ENCODE results near the gene TTC31.

The TTC31 gene

GRCh38 chr2:74444498-74445318 is 38.2 kb upstream of the TTC31 start:
- Histone ChIP-seq H3K9me3 (ENCODE audit: insufficient read depth, low read length, severe bottlenecking) (no peaks in the 10 kb centered on the region), H3K4me3 (ENCODE audit: low read depth in 1 of 2, low read length in 2 of 2) (no peak overlapping the region), H4K20me1 (ENCODE audit: insufficient read depth, low read length) (no peaks in the 10 kb centered on the region), H3K9ac (ENCODE audit: low read depth, low read length) (no peak overlapping the region), H3K27me3 (ENCODE audit: insufficient read depth, low read length, poor library complexity) (peaks cover 4% of the 10 kb centered on the region), H3K4me1 (ENCODE audit: insufficient read depth, low read length) (peaks cover 13% of the 10 kb centered on the region), H3K79me2 (ENCODE audit: insufficient read depth, low read length) (0 out of 2 replicates have a peak, but pooled peaks cover 4% of the 10 kb centered on the region), H3K27ac (ENCODE audit: low read length) (no peak overlapping the region), H3K4me2 (ENCODE audit: insufficient read depth, low read length) (no peak overlapping the region), H2AFZ (ENCODE audit: low read depth, low read length) (no peak overlapping the region), H3K36me3 (ENCODE audit: insufficient read depth, low read length) (no peaks in the 10 kb centered on the region)
- DNase-seq: no peak
- no peak for ATAC-seq (ENCODE audit: insufficient read depth, low read depth)
- TF ChIP-seq CTCF (IDR thresholded peaks at IDR 0.05; ENCODE audit: borderline replicate concordance, extremely low read depth, low read length, poor library complexity, severe bottlenecking) (no peak), EZH2 (IDR thresholded peaks at IDR 0.05; ENCODE audit: borderline replicate concordance, low read depth, low read length, severe bottlenecking) (no peak)

DNA sequence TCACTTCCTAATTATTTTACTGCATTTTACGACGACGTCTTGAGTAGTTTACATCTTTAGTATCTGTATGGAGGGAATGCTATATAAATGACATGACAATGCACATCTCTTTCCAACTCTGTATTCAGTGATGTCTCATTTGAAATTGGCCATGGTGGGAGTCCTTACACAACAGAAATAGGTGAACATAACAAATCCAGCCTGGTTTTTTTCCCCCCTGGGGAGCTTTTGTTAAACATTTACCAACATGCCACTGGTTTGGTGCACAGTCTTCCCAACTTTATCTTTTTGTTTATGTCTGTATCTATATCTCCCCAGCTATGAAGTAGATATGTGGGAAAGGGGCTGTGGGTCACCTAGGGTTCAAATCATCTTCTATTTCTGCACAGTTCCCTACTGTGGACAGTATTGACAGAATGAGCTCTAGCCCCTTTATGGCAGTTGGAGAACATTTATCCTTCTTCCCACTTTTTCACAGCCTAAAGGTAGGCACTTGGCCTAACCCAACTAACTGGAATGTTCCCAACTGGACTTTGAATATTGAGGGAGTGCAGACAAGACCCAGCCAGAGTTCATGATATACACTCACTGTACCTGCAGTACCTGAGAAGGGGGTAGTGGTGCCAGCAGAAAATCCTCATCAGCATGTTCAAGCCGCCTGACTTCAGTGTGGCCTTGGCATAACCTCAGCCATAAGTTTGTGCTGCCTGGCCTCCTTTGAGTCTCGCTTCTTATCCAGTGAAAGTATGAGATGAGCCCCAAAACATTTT is 35.5 kb upstream of the TTC31 start:
- H3K27me3 ChIP-seq (ENCODE audit: insufficient read depth, low read length, poor library complexity): peaks cover 4% of the 10 kb centered on the region
- no peak overlapping the region for H3K27ac ChIP-seq (ENCODE audit: low read length)
- no peak for DNase-seq
- H3K4me2 ChIP-seq (ENCODE audit: insufficient read depth, low read length): no peak overlapping the region
- H3K4me3 ChIP-seq (ENCODE audit: low read depth in 1 of 2, low read length in 2 of 2): no peak overlapping the region
- H3K36me3 ChIP-seq (ENCODE audit: insufficient read depth, low read length): no peaks in the 10 kb centered on the region
- no peaks in the 10 kb centered on the region for H4K20me1 ChIP-seq (ENCODE audit: insufficient read depth, low read length)
- H3K9ac ChIP-seq (ENCODE audit: low read depth, low read length): no peak overlapping the region
- H3K79me2 ChIP-seq (ENCODE audit: insufficient read depth, low read length): no peaks in the 10 kb centered on the region
- TF ChIP-seq CTCF (IDR thresholded peaks at IDR 0.05; ENCODE audit: borderline replicate concordance, extremely low read depth, low read length, poor library complexity, severe bottlenecking) (no peak), EZH2 (IDR thresholded peaks at IDR 0.05; ENCODE audit: borderline replicate concordance, low read depth, low read length, severe bottlenecking) (no peak)
- H3K9me3 ChIP-seq (ENCODE audit: insufficient read depth, low read length, severe bottlenecking): no peaks in the 10 kb centered on the region
- peaks cover 7% of the 10 kb centered on the region for H3K4me1 ChIP-seq (ENCODE audit: insufficient read depth, low read length)
- no peak overlapping the region for H2AFZ ChIP-seq (ENCODE audit: low read depth, low read length)
- ATAC-seq (ENCODE audit: insufficient read depth, low read depth): no peak

DNA sequence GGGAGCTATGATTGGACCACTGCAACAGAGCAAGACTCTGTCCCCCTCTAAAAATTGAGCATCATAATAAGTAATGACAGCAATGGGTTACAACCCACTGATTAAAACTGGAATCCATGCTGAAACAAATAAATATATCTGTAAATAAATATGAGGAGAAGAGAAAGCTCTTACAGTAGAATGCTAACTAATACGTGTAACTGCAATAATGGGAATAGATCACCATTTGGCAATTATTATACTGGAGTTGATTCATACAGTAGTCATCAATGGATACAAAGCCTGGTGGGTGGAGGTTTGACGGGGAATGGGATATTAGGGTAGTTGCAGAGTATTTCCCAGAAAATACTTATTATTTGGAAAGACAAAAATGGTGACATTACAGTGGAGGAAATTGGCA is 34.1 kb upstream of the TTC31 start:
- Histone ChIP-seq H3K4me1 (ENCODE audit: insufficient read depth, low read length) (peaks cover 18% of the 10 kb centered on the region), H3K9me3 (ENCODE audit: insufficient read depth, low read length, severe bottlenecking) (no peaks in the 10 kb centered on the region), H3K9ac (ENCODE audit: low read depth, low read length) (no peak overlapping the region), H3K27me3 (ENCODE audit: insufficient read depth, low read length, poor library complexity) (peaks cover 4% of the 10 kb centered on the region), H3K4me2 (ENCODE audit: insufficient read depth, low read length) (no peak overlapping the region), H3K79me2 (ENCODE audit: insufficient read depth, low read length) (no peaks in the 10 kb centered on the region), H3K4me3 (ENCODE audit: low read depth in 1 of 2, low read length in 2 of 2) (no peak overlapping the region), H3K27ac (ENCODE audit: low read length) (no peak overlapping the region), H4K20me1 (ENCODE audit: insufficient read depth, low read length) (no peaks in the 10 kb centered on the region), H2AFZ (ENCODE audit: low read depth, low read length) (no peak overlapping the region), H3K36me3 (ENCODE audit: insufficient read depth, low read length) (no peaks in the 10 kb centered on the region)
- DNase-seq (no peak), ATAC-seq (ENCODE audit: insufficient read depth, low read depth) (no peak)
- TF ChIP-seq EZH2 (IDR thresholded peaks at IDR 0.05; ENCODE audit: borderline replicate concordance, low read depth, low read length, severe bottlenecking): no peak
- no peak for TF ChIP-seq CTCF (IDR thresholded peaks at IDR 0.05; ENCODE audit: borderline replicate concordance, extremely low read depth, low read length, poor library complexity, severe bottlenecking)
